LNCAP (cell line): ENCODE results near the gene RIC1.

Experiments
- CTCF ChIP-seq: fragments of 450-650 bp; IDR thresholded peaks from 2 replicates; pipeline ENCODE4 v1.5.1; 2017; ENCODE audit warnings: mild to moderate bottlenecking

The RIC1 gene

GRCh38 chr9:5593904-5594303, 35.0 kb upstream of the RIC1 start:
- no peak for TF ChIP-seq CTCF

DNA sequence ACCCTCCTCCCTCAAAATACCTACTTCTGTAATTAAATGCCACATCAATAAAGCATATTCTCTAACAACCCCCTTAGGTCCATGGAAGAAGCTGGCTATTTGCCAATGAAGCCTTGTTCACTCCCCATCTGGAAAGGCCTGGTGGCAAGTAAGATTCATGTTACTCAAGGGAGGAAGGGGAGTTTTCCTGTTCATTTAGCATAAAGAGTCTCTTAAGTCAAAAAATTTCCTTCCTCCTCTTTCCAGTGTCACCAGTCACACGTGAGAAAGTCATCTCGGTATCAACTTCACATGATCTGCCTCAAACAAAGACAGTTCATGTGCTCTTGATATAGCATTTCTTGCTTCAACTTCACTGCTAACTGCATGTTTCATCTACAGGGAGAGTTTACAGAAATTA, 32.7 kb upstream of the RIC1 start:
- TF ChIP-seq CTCF, result no peak

DNA sequence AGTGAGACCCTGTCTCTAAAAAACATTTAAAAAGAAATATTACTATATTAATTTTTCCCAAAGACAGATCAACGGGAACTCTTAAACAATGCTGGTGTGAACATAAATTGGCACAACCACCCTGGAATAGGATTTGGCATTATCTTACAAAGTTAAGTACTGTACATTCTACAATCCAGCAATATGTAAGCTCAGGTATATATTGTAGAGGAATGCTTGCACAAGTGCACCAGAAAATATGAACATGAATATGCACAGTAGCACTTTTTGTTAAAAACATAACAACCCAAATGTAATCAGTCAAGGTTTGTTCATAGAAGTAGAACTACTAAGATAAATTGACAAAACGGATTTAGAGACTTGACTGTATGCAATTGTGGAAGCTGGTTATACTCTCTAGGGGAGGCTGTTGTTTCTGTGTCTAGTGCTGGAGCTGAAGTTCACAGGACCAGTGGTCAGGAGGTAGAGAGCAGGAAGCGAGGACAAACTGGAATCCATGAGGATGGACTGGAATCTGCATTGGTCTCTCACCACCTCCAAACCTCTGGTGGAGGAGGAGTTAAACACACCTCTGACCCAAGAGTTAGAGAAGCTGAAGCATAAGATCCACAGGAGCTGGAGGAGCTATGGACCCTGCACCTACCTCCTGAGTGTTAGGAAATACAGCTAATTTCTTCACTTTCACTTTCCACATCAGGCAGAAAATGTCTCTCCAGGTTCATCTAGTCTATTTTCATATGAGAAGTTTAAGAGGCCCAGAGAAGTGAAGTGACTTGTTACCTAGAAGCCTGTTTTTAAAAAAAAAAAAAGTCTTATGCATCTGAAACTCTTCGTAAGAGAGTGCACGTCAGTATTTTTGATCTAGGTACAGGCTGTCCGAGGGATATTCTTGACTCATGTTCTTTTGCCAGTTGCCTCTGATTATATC, 20.3 kb upstream of the RIC1 start:
- no peak for TF ChIP-seq CTCF

DNA sequence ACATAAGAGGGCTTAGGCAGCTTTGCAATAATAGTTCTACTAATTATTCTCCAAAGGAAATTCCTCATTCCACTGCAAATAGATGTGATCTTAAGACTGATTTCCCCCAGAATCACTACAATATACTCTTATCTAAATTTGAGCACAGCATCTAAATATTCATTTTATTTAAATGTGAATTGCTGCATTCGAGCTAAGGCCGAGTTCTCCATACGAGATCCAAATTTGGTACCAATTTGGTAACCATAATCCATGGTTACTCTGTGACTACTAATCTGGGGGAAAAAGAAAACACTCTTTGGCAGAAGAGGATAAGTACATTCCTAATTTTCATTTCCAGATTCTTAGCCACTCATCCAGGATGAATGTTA, 19.7 kb upstream of the RIC1 start:
- no peak for TF ChIP-seq CTCF

GRCh38 chr9:5610491-5610890, 18.4 kb upstream of the RIC1 start:
- TF ChIP-seq CTCF, result no peak

- no peak for TF ChIP-seq CTCF
Measured at GRCh38 chr9:5611321-5612184, 17.4 kb upstream of the RIC1 start.

DNA sequence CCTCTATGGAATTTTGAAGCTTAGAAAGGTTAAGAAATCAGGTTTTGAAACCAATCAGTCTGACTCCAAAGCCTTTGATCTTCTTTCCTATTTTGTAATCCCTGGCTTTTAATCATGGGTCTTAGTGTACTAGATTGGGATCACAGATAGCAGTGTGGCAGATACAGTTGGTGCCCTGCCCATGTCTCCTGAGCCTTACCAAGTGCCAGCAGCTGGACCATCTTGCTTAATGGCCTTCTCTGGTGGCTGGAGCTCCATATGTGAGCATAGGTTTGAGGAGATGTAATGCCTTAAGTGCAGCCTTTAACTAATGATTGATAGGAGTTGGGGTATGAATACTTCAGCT, 16.7 kb upstream of the RIC1 start:
- TF ChIP-seq CTCF, result no peak
